Measurements from ENCODE around the gene BLVRB.

DNA sequence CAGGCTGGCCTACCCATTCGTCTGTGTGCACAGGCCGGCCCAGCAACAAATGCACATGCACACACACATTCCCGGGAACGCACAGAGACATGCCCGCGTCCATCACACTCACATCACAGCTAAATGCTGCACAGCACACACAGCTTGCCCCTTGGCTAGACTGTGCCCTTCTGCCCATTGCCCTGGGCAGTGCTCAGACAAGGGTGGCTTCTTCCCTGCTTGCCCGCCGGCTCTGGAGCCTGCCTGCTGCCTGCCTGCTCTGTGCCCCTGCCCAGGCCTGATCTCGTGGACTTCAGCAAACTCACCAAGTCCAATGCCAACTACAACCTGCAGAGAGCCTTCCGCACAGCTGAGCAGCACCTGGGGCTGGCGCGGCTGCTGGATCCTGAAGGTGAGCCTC is 31.7 kb upstream of the BLVRB start:
- TF ChIP-seq, protein P1, sequence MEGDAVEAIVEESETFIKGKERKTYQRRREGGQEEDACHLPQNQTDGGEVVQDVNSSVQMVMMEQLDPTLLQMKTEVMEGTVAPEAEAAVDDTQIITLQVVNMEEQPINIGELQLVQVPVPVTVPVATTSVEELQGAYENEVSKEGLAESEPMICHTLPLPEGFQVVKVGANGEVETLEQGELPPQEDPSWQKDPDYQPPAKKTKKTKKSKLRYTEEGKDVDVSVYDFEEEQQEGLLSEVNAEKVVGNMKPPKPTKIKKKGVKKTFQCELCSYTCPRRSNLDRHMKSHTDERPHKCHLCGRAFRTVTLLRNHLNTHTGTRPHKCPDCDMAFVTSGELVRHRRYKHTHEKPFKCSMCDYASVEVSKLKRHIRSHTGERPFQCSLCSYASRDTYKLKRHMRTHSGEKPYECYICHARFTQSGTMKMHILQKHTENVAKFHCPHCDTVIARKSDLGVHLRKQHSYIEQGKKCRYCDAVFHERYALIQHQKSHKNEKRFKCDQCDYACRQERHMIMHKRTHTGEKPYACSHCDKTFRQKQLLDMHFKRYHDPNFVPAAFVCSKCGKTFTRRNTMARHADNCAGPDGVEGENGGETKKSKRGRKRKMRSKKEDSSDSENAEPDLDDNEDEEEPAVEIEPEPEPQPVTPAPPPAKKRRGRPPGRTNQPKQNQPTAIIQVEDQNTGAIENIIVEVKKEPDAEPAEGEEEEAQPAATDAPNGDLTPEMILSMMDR (IDR thresholded peaks at IDR 0.05), result no peak
- TF ChIP-seq, protein P2, sequence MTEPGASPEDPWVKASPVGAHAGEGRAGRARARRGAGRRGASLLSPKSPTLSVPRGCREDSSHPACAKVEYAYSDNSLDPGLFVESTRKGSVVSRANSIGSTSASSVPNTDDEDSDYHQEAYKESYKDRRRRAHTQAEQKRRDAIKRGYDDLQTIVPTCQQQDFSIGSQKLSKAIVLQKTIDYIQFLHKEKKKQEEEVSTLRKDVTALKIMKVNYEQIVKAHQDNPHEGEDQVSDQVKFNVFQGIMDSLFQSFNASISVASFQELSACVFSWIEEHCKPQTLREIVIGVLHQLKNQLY (CRISPR knock-in tag; IDR thresholded peaks at IDR 0.05), result no peak
- no peak for TF ChIP-seq GRHL2 (CRISPR knock-in tag; IDR thresholded peaks at IDR 0.05; ENCODE audit: insufficient replicate concordance, severe bottlenecking)
- TF ChIP-seq, protein P3, sequence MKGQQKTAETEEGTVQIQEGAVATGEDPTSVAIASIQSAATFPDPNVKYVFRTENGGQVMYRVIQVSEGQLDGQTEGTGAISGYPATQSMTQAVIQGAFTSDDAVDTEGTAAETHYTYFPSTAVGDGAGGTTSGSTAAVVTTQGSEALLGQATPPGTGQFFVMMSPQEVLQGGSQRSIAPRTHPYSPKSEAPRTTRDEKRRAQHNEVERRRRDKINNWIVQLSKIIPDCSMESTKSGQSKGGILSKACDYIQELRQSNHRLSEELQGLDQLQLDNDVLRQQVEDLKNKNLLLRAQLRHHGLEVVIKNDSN (CRISPR knock-in tag; IDR thresholded peaks at IDR 0.05), result no peak
- TF ChIP-seq, protein P4, sequence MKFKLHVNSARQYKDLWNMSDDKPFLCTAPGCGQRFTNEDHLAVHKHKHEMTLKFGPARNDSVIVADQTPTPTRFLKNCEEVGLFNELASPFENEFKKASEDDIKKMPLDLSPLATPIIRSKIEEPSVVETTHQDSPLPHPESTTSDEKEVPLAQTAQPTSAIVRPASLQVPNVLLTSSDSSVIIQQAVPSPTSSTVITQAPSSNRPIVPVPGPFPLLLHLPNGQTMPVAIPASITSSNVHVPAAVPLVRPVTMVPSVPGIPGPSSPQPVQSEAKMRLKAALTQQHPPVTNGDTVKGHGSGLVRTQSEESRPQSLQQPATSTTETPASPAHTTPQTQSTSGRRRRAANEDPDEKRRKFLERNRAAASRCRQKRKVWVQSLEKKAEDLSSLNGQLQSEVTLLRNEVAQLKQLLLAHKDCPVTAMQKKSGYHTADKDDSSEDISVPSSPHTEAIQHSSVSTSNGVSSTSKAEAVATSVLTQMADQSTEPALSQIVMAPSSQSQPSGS (CRISPR knock-in tag; IDR thresholded peaks at IDR 0.05; ENCODE audit: borderline replicate concordance, low read depth), result no peak
- TF ChIP-seq, protein P5, sequence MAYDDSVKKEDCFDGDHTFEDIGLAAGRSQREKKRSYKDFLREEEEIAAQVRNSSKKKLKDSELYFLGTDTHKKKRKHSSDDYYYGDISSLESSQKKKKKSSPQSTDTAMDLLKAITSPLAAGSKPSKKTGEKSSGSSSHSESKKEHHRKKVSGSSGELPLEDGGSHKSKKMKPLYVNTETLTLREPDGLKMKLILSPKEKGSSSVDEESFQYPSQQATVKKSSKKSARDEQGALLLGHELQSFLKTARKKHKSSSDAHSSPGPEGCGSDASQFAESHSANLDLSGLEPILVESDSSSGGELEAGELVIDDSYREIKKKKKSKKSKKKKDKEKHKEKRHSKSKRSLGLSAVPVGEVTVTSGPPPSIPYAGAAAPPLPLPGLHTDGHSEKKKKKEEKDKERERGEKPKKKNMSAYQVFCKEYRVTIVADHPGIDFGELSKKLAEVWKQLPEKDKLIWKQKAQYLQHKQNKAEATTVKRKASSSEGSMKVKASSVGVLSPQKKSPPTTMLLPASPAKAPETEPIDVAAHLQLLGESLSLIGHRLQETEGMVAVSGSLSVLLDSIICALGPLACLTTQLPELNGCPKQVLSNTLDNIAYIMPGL (CRISPR knock-in tag; IDR thresholded peaks at IDR 0.05), result no peak
- TF ChIP-seq, protein P6, sequence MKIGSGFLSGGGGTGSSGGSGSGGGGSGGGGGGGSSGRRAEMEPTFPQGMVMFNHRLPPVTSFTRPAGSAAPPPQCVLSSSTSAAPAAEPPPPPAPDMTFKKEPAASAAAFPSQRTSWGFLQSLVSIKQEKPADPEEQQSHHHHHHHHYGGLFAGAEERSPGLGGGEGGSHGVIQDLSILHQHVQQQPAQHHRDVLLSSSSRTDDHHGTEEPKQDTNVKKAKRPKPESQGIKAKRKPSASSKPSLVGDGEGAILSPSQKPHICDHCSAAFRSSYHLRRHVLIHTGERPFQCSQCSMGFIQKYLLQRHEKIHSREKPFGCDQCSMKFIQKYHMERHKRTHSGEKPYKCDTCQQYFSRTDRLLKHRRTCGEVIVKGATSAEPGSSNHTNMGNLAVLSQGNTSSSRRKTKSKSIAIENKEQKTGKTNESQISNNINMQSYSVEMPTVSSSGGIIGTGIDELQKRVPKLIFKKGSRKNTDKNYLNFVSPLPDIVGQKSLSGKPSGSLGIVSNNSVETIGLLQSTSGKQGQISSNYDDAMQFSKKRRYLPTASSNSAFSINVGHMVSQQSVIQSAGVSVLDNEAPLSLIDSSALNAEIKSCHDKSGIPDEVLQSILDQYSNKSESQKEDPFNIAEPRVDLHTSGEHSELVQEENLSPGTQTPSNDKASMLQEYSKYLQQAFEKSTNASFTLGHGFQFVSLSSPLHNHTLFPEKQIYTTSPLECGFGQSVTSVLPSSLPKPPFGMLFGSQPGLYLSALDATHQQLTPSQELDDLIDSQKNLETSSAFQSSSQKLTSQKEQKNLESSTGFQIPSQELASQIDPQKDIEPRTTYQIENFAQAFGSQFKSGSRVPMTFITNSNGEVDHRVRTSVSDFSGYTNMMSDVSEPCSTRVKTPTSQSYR (CRISPR knock-in tag; IDR thresholded peaks at IDR 0.05), result no peak
- TF ChIP-seq, protein P7, sequence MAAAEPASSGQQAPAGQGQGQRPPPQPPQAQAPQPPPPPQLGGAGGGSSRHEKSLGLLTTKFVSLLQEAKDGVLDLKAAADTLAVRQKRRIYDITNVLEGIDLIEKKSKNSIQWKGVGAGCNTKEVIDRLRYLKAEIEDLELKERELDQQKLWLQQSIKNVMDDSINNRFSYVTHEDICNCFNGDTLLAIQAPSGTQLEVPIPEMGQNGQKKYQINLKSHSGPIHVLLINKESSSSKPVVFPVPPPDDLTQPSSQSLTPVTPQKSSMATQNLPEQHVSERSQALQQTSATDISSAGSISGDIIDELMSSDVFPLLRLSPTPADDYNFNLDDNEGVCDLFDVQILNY (CRISPR knock-in tag; IDR thresholded peaks at IDR 0.05), result no peak
- no peak for TF ChIP-seq RELA (CRISPR knock-in tag; IDR thresholded peaks at IDR 0.05; ENCODE audit: borderline replicate concordance)
- no peak for TF ChIP-seq NR3C1 (CRISPR knock-in tag; conservative IDR thresholded peaks at IDR 0.05; ENCODE audit: low read depth)
- TF ChIP-seq, protein P8, sequence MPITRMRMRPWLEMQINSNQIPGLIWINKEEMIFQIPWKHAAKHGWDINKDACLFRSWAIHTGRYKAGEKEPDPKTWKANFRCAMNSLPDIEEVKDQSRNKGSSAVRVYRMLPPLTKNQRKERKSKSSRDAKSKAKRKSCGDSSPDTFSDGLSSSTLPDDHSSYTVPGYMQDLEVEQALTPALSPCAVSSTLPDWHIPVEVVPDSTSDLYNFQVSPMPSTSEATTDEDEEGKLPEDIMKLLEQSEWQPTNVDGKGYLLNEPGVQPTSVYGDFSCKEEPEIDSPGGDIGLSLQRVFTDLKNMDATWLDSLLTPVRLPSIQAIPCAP (CRISPR knock-in tag; IDR thresholded peaks at IDR 0.05), result no peak
- no peak for TF ChIP-seq SP1 (CRISPR knock-in tag; conservative IDR thresholded peaks at IDR 0.05)
